IMR-90 (cell line): ENCODE results near the gene NEK2. TPM values are rescaled to one million over a fixed set of nuclear protein-coding genes. Genes with fewer than 3 reads are reported as not detected.

Experiments
- ATAC-seq: fragments of 200-7000 bp; cut with Tn5 transposase; 2 replicates; pipeline ENCODE4 v1.9.1; 2020; ENCODE audit warnings: low read depth, mild to moderate bottlenecking, moderate library complexity
- BruUV-seq: library from RNA; stranded (reverse); fragments of 400-500 nt; replicated peaks from 2 replicates; lab custom pipeline; 2021; lab: Mats Ljungman, UMichigan
- CTCF ChIA-PET: fragments of 300-600 bp; formaldehyde crosslinking; extraction: SDS; loops from one replicate; lab custom pipeline; 2021; ENCODE audit warnings: antibody characterized with exemption; lab: Yijun Ruan, JAX
- POLR2A ChIA-PET: fragments of 300-600 bp; sonication (Branson Sonifier 250); formaldehyde crosslinking; loops from one replicate; lab custom pipeline; 2022; ENCODE audit warnings: antibody characterized with exemption; ENCODE audit not compliant: unreplicated experiment; lab: Charles Lee
- DNase-seq: peaks from one replicate; pipeline ENCODE4 v3.0.0; 2013
- H2AFZ ChIP-seq: replicated peaks from 2 replicates; pipeline ENCODE3; 2013; ENCODE audit warnings: low read length, mild to moderate bottlenecking; ENCODE audit not compliant: poor library complexity
- H2AK5ac ChIP-seq: 2 replicates; pipeline ENCODE4 v1.6.1; 2013; ENCODE audit warnings: low read depth, low read length, inconsistent platforms
- H2AK9ac ChIP-seq: replicated peaks from 2 replicates; pipeline ENCODE3; 2013; ENCODE audit warnings: mild to moderate bottlenecking, low read depth, low read length, moderate library complexity; ENCODE audit not compliant: poor library complexity
- H2BK120ac ChIP-seq: 2 replicates; pipeline ENCODE4 v1.6.1; 2013; ENCODE audit warnings: low read depth, low read length, inconsistent platforms
- H2BK15ac ChIP-seq: 3 replicates; pipeline ENCODE4 v1.6.1; 2013; ENCODE audit warnings: low read depth, low read length, inconsistent platforms
- H2BK20ac ChIP-seq: 2 replicates; pipeline ENCODE4 v1.6.1; 2013; ENCODE audit warnings: low read depth, mild to moderate bottlenecking, inconsistent platforms, low read length, moderate library complexity
- H2BK5ac ChIP-seq: 2 replicates; pipeline ENCODE4 v1.6.1; 2013; ENCODE audit warnings: mild to moderate bottlenecking, low read depth, low read length, inconsistent platforms; ENCODE audit not compliant: poor library complexity, severe bottlenecking
- H3K14ac ChIP-seq: replicated peaks from 2 replicates; pipeline ENCODE4 v1.6.1; 2013; ENCODE audit warnings: low read depth, low read length, inconsistent platforms
- H3K18ac ChIP-seq: 2 replicates; pipeline ENCODE4 v1.6.1; 2013; ENCODE audit warnings: low read depth, low read length, control low read depth
- H3K23ac ChIP-seq: 2 replicates; pipeline ENCODE4 v1.6.1; 2013; ENCODE audit warnings: low read depth, low read length, inconsistent platforms
- H3K27ac ChIP-seq: 2 replicates; pipeline ENCODE4 v1.5.1; 2013; ENCODE audit warnings: mild to moderate bottlenecking, control low read depth, low read length; ENCODE audit not compliant: insufficient read depth
- H3K27me3 ChIP-seq: 2 replicates; pipeline ENCODE4 v1.6.1; 2013; ENCODE audit warnings: low read length; ENCODE audit not compliant: control insufficient read depth, insufficient read depth
- H3K36me3 ChIP-seq: 2 replicates; pipeline ENCODE4 v1.6.1; 2013; ENCODE audit warnings: low read length, mixed read lengths; ENCODE audit not compliant: control insufficient read depth, insufficient read depth
- H3K4ac ChIP-seq: 2 replicates; pipeline ENCODE4 v1.6.1; 2013; ENCODE audit warnings: low read depth, low read length, inconsistent platforms
- H3K4me1 ChIP-seq: 2 replicates; pipeline ENCODE4 v1.6.1; 2013; ENCODE audit warnings: low read length, mixed read lengths; ENCODE audit not compliant: control insufficient read depth, insufficient read depth
- H3K4me2 ChIP-seq: 2 replicates; pipeline ENCODE4 v1.6.1; 2013; ENCODE audit warnings: low read depth, mild to moderate bottlenecking, control low read depth, low read length, moderate library complexity
- H3K4me3 ChIP-seq: 2 replicates; pipeline ENCODE4 v1.5.1; 2013; ENCODE audit warnings: low read depth, mild to moderate bottlenecking, control low read depth, low read length, moderate library complexity; ENCODE audit not compliant: insufficient read depth
- H3K56ac ChIP-seq: 2 replicates; pipeline ENCODE4 v1.6.1; 2013; ENCODE audit warnings: low read length, inconsistent platforms; ENCODE audit not compliant: insufficient read depth; ENCODE audit errors: extremely low read depth
- H3K79me1 ChIP-seq, 2 experiments: 2 replicates each; pipeline ENCODE4 v1.6.1; 2013; ENCODE audit warnings: low read length in 2 of 2, inconsistent platforms in 1 of 2, low read depth in 1 of 2
- H3K9ac ChIP-seq: 2 replicates; pipeline ENCODE4 v1.6.1; 2013; ENCODE audit warnings: low read depth, low read length, control low read depth
- H3K9me1 ChIP-seq: 2 replicates; pipeline ENCODE4 v1.6.1; 2013; ENCODE audit warnings: low read length, inconsistent platforms; ENCODE audit not compliant: insufficient read depth
- H3K9me3 ChIP-seq: 2 replicates; pipeline ENCODE4 v1.6.1; 2013; ENCODE audit warnings: low read length; ENCODE audit not compliant: control insufficient read depth, insufficient read depth
- H4K20me1 ChIP-seq: 2 replicates; pipeline ENCODE4 v1.6.1; 2013; ENCODE audit warnings: low read length, inconsistent platforms; ENCODE audit not compliant: insufficient read depth
- H4K5ac ChIP-seq: 2 replicates; pipeline ENCODE4 v1.6.1; 2013; ENCODE audit warnings: mild to moderate bottlenecking, low read depth, low read length, control low read depth
- H4K8ac ChIP-seq, 2 experiments: 2 replicates each; pipeline ENCODE4 v1.6.1; 2013; ENCODE audit warnings: low read depth in 2 of 2, low read length in 2 of 2, control low read depth in 1 of 2, inconsistent platforms in 1 of 2
- H4K91ac ChIP-seq: 2 replicates; pipeline ENCODE4 v1.6.1; 2013; ENCODE audit warnings: low read depth, low read length, inconsistent platforms; ENCODE audit not compliant: insufficient read depth
- BHLHE40 ChIP-seq: fragments of 150-350 bp; IDR thresholded peaks from 2 replicates; pipeline ENCODE4 v1.6.1; 2016; ENCODE audit warnings: mild to moderate bottlenecking, low read depth, low read length
- CEBPB ChIP-seq: IDR thresholded peaks from 2 replicates; pipeline ENCODE4 v1.6.1; 2012; ENCODE audit warnings: low read depth, low read length, improper control_type of control experiment
- CHD1 ChIP-seq: IDR thresholded peaks from 2 replicates; pipeline ENCODE4 v1.6.1; 2012; ENCODE audit warnings: low read depth, low read length, improper control_type of control experiment
- FOS ChIP-seq: fragments of 150-350 bp; IDR thresholded peaks from 2 replicates; pipeline ENCODE4 v1.6.1; 2016; ENCODE audit warnings: low read depth, low read length
- MAFK ChIP-seq: IDR thresholded peaks from 2 replicates; pipeline ENCODE4 v1.6.1; 2012; ENCODE audit warnings: low read depth, low read length, improper control_type of control experiment
- MAZ ChIP-seq: IDR thresholded peaks from 2 replicates; pipeline ENCODE4 v1.6.1; 2012; ENCODE audit warnings: low read depth, mild to moderate bottlenecking, low read length, improper control_type of control experiment, moderate library complexity, borderline replicate concordance
- MXI1 ChIP-seq: IDR thresholded peaks from 2 replicates; pipeline ENCODE4 v1.6.1; 2012; ENCODE audit warnings: low read depth, mild to moderate bottlenecking, low read length, moderate library complexity, borderline replicate concordance
- NFE2L2 ChIP-seq: fragments of 150-350 bp; IDR thresholded peaks from 2 replicates; pipeline ENCODE4 v1.6.1; 2016; ENCODE audit warnings: low read depth, mild to moderate bottlenecking, low read length
- POLR2A ChIP-seq: IDR thresholded peaks from 2 replicates; pipeline ENCODE4 v1.6.1; 2012; ENCODE audit warnings: mild to moderate bottlenecking, low read depth, low read length
- RAD21 ChIP-seq: IDR thresholded peaks from 2 replicates; pipeline ENCODE4 v1.6.1; 2012; ENCODE audit warnings: low read length, improper control_type of control experiment
- RCOR1 ChIP-seq: IDR thresholded peaks from 2 replicates; pipeline ENCODE4 v1.6.1; 2012; ENCODE audit warnings: mild to moderate bottlenecking, low read length, improper control_type of control experiment; ENCODE audit not compliant: insufficient replicate concordance
- RFX5 ChIP-seq: IDR thresholded peaks from 2 replicates; pipeline ENCODE4 v1.8.0; 2012; ENCODE audit warnings: low read depth, mild to moderate bottlenecking, low read length, moderate library complexity
- SMC3 ChIP-seq: fragments of 150-350 bp; IDR thresholded peaks from 2 replicates; pipeline ENCODE4 v1.6.1; 2016; ENCODE audit warnings: low read depth, mild to moderate bottlenecking, antibody characterized with exemption, low read length, moderate library complexity
- USF2 ChIP-seq: fragments of 150-350 bp; IDR thresholded peaks from 2 replicates; pipeline ENCODE4 v1.6.1; 2017; ENCODE audit warnings: mild to moderate bottlenecking, antibody characterized with exemption, low read length, low read depth
- whole genome bisulfite sequencing, 2 experiments: methylation state at CpG; one replicate each; pipeline versions ENCODE4 v1.1.5 to v1.1.7; 2013; ENCODE audit warnings: missing lambda C conversion rate in 2 of 2; ENCODE audit not compliant: insufficient read length in 1 of 2; ENCODE audit errors: extremely low coverage in 2 of 2; 5-methylcytosine and 5-hydroxymethylcytosine counted together
- dilution Hi-C: fragments of 300-500 bp; cut with HindIII; formaldehyde crosslinking; loops from one replicate; pipeline ENCODE4 v1.14.3; 2018; ENCODE audit warnings: low sequenced_read_pairs; ENCODE audit not compliant: unreplicated experiment
- in situ Hi-C: fragments of 300-500 bp; cut with MboI; formaldehyde crosslinking; loops from 3 replicates; pipeline ENCODE4 v1.14.3; 2019; ENCODE audit warnings: low sequenced_read_pairs, inconsistent platforms, mixed read lengths
- intact Hi-C: fragments of 100-400 bp; cut with micrococcal nuclease; formaldehyde crosslinking; loops from 2 replicates; pipeline ENCODE4 v1.10.0; 2022
- polyA plus RNA-seq, 3 experiments: library from polyadenylated mRNA; depleted of rRNA; stranded (reverse); fragments of >200 nt; gene quantifications; 2 replicates each; pipeline ENCODE4 v1.2.3, GENCODE V29; 2012; ENCODE audit warnings: low replicate concordance in 1 of 3
- total RNA-seq: library from RNA; depleted of rRNA; stranded (reverse); fragments of >200 nt; gene quantifications from 2 replicates; pipeline ENCODE4 v1.2.3, GENCODE V29; 2012
- TF ChIP-seq, protein P1 (sequence below): fragments of 150-350 bp; IDR thresholded peaks from 2 replicates; pipeline ENCODE4 v1.6.1; 2016; ENCODE audit warnings: low read depth, mild to moderate bottlenecking, low read length, moderate library complexity, borderline replicate concordance
- TF ChIP-seq, protein P2 (sequence below): conservative IDR thresholded peaks from 2 replicates; pipeline ENCODE4 v1.5.1; 2012; ENCODE audit warnings: mild to moderate bottlenecking, low read depth, low read length, improper control_type of control experiment

Gene NEK2
- total and polyA plus RNA-seq, 2 of the 4 experiments (the other 2 are of a cell fraction) = 9.9 to 26.0 TPM

GRCh38 chr1:211656728-211657127 is 18.7 kb downstream of the NEK2 start:
- Histone ChIP-seq H3K4ac (no peak overlapping the region), H3K4me1 (peaks cover 8% of the 10 kb centered on the region), H3K23ac (no peak overlapping the region), H4K91ac (no peak overlapping the region), H3K27ac (no peak overlapping the region), H3K9ac (no peak overlapping the region), H2AK5ac (no peak overlapping the region), H3K4me3 (no peak overlapping the region), H2BK120ac (no peak overlapping the region), H2BK15ac (no peak overlapping the region), H3K27me3 (no peaks in the 10 kb centered on the region), H3K18ac (no peak overlapping the region), H3K56ac (no peak overlapping the region), H2AFZ (no peak overlapping the region), H4K8ac (no peak overlapping the region), H3K14ac (no peak overlapping the region), H4K5ac (no peak overlapping the region), H3K9me1 (no peaks in the 10 kb centered on the region), H3K4me2 (no peak overlapping the region), H3K36me3 (no peaks in the 10 kb centered on the region), H2BK20ac (no peak overlapping the region), H2AK9ac (no peak overlapping the region), H3K79me1 (no peaks in the 10 kb centered on the region), H4K20me1 (no peaks in the 10 kb centered on the region), H3K9me3 (no peaks in the 10 kb centered on the region), H2BK5ac (no peak overlapping the region)
- TF ChIP-seq SMC3 (no peak), FOS (no peak), RCOR1 (no peak), CEBPB (no peak), BHLHE40 (no peak), RAD21 (no peak), CHD1 (no peak), MXI1 (no peak), RFX5 (no peak), NFE2L2 (no peak), MAZ (no peak), POLR2A (no peak), USF2 (no peak), MAFK (no peak)
- TF ChIP-seq, protein P1, sequence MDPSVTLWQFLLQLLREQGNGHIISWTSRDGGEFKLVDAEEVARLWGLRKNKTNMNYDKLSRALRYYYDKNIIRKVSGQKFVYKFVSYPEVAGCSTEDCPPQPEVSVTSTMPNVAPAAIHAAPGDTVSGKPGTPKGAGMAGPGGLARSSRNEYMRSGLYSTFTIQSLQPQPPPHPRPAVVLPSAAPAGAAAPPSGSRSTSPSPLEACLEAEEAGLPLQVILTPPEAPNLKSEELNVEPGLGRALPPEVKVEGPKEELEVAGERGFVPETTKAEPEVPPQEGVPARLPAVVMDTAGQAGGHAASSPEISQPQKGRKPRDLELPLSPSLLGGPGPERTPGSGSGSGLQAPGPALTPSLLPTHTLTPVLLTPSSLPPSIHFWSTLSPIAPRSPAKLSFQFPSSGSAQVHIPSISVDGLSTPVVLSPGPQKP = no peak
- TF ChIP-seq, protein P2, sequence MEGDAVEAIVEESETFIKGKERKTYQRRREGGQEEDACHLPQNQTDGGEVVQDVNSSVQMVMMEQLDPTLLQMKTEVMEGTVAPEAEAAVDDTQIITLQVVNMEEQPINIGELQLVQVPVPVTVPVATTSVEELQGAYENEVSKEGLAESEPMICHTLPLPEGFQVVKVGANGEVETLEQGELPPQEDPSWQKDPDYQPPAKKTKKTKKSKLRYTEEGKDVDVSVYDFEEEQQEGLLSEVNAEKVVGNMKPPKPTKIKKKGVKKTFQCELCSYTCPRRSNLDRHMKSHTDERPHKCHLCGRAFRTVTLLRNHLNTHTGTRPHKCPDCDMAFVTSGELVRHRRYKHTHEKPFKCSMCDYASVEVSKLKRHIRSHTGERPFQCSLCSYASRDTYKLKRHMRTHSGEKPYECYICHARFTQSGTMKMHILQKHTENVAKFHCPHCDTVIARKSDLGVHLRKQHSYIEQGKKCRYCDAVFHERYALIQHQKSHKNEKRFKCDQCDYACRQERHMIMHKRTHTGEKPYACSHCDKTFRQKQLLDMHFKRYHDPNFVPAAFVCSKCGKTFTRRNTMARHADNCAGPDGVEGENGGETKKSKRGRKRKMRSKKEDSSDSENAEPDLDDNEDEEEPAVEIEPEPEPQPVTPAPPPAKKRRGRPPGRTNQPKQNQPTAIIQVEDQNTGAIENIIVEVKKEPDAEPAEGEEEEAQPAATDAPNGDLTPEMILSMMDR = no peak
- BruUV-seq = no TSS peak
- WGBS, 2 experiments = no CpG with 5 or more reads among the region's 4 CpGs
- DNase-seq (no peak), ATAC-seq (no peak)
- ChIA-PET CTCF (no interaction called here), POLR2A (no interaction called here)
- in situ Hi-C loops = loop anchor here (5.0 kb wide), 1 partner anchor 139 kb away; no protein-coding TSS in a partner anchor
- dilution Hi-C loops = no loop called here
- intact Hi-C loops = no loop called here
